Heart left ventricle (tissue), 16 donors: ENCODE results near the gene CRLF1. TPM values are rescaled to one million over a fixed set of nuclear protein-coding genes. Genes with fewer than 3 reads are reported as not detected.

Source experiments
- ATAC-seq, 4 donors: fragments of 200-7000 bp; cut with Tn5 transposase; one replicate each; pipeline ENCODE4 v1.9.1; 2020 to 2022; ENCODE audit warnings: moderate library complexity in 4 of 4, mild to moderate bottlenecking in 3 of 4, moderate number of reproducible peaks in 1 of 4
- DNase-seq, 5 donors: peaks; one replicate each; pipeline ENCODE4 v3.0.0-alpha.2; 2020
- H3K27ac ChIP-seq, 12 donors: fragments of 200-600 bp; sonication (generic) in 4 of 12; one replicate each; pipeline versions ENCODE4 v1.5.0 to v1.8.0; 2016 to 2022; ENCODE audit warnings: mild to moderate bottlenecking in 2 of 12
- H3K27me3 ChIP-seq, 9 donors: fragments of 200-600 bp; sonication (generic) in 2 of 9; one replicate each; pipeline versions ENCODE4 v1.5.1 to v1.8.0; 2016 to 2022; ENCODE audit warnings: mild to moderate bottlenecking in 3 of 9
- H3K36me3 ChIP-seq, 9 donors: fragments of 200-600 bp; sonication (generic) in 2 of 9; one replicate each; pipeline versions ENCODE4 v1.5.0 to v1.8.0; 2018 to 2022; ENCODE audit warnings: mild to moderate bottlenecking in 2 of 9
- H3K4me1 ChIP-seq, 12 donors: fragments of 200-600 bp; sonication (generic) in 4 of 12; one replicate each; pipeline versions ENCODE4 v1.5.0 to v1.8.0; 2016 to 2022; ENCODE audit warnings: mild to moderate bottlenecking in 3 of 12
- H3K4me3 ChIP-seq, 12 donors: fragments of 200-600 bp; sonication (generic) in 4 of 12; one replicate each; pipeline versions ENCODE4 v1.5.0 to v1.8.0; 2017 to 2022; ENCODE audit warnings: mild to moderate bottlenecking in 9 of 12, moderate library complexity in 4 of 12
- H3K9me3 ChIP-seq, 12 donors: fragments of 200-600 bp; sonication (generic) in 4 of 12; one replicate each; pipeline versions ENCODE4 v1.5.0 to v1.8.0; 2016 to 2022; ENCODE audit warnings: mild to moderate bottlenecking in 1 of 12
- POLR2A ChIP-seq, 2 donors: fragments of 450-650 bp; IDR thresholded peaks; one replicate each; pipeline ENCODE4 v1.6.1; 2017; ENCODE audit warnings: antibody characterized with exemption in 2 of 2, mild to moderate bottlenecking in 2 of 2, moderate library complexity in 2 of 2
- WGBS, 4 donors: extraction: QIAGEN DNeasy Blood & Tissue Kit in 2 of 4; methylation state at CpG; one replicate each; pipeline versions ENCODE4 v1.1.5 to v1.1.7; 2013 to 2018; 5-methylcytosine and 5-hydroxymethylcytosine counted together
- intact Hi-C, 10 donors: fragments of 100-400 bp; cut with DNase I; formaldehyde crosslinking; loops; one replicate each; pipeline versions ENCODE4 v1.11.1 to v1.14.2; 2022
- polyA plus RNA-seq, 2 donors: library from polyadenylated mRNA; stranded (reverse); fragments of 200-250 nt; gene quantifications; one replicate each; pipeline ENCODE4 v1.2.3, GENCODE V29; 2013
- total RNA-seq, 9 donors: library from RNA; depleted of rRNA in 2 of 9; stranded (reverse); fragments of >200 nt in 2 of 9; fragmentation: NEBNext Ultra II Directional in 3 of 9; extraction: Animal tissue kit (Norgen Biotek cat#: 25700) in 3 of 9; gene quantifications; one replicate each; pipeline versions ENCODE4 v1.1.0 to v1.2.4, GENCODE V29; 2016 to 2023
- TF ChIP-seq, protein P1 (sequence below), 12 donors: fragments of 200-600 bp; sonication (generic) in 4 of 12; IDR thresholded peaks; one replicate each; pipeline versions ENCODE4 v1.5.0 to v1.8.0; 2018 to 2022; ENCODE audit warnings: antibody characterized with exemption in 12 of 12, mild to moderate bottlenecking in 5 of 12
- donor health status: ischemic (EF 13 %, LVEDD 7.1; RV severe dilation, severe dysfunction).
- donor health status: healthy with polysubstance abuse.
- donor health status: DM: no; HTN: yes; CAD: no.
- donor health status: DM: no; HTN: no; CAD: no.
- donor health status: ischemic (EF 25% LVEDD 6.9; RV normal size, moderate dysfunction).
- donor health status: ischemic (EF 25% LVEDD 5.7; RV mildly dilated, moderate dysfunction).
- donor health status: healthy.
- donor health status: DM: yes; HTN: yes; CAD: no.
- donor health status: ischemic (EF 35%, LVEDD 5.7; RV mildly dilated, moderate dysfunction).
- donor health status: nonischemic (EF 11% LVEDD 7.7; RV severe dilation, severe dysfunction).
- donor health status: DM: yes; HTN: yes; CAD: no.
- donor health status: PGD.
- donor health status: ischemic (EF 29% LVEDD 5.4; RV normal size, mild dysfunction).
- donor health status: nonischemic (EF 23%, LVEDD 6.1; RV moderate dilation, normal function).

Gene CRLF1
- total and polyA plus RNA-seq, 11 donors, result 2.8 to 64.0 (median 12.1) TPM

DNA sequence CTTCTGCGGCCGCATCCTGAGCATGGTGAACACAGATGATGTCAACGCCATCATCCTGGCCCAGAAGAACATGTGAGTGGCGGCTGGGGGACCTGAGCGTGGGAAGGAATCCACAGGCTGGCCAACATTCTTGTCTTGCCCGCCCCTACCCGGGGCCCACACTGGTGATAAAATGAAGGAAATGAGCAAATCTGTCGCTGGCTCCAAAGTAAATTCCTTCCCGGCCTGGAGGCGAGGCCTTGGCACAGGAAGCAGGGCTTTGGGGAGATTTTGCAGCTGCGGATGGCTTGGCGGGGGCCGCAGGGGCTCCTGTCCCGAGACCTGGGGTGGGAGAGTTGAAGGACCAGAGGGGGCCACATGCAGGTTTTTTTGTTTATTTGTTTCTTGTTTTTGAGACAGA lies 44.5 kb downstream of the CRLF1 start:
- H3K27ac ChIP-seq, result peak overlapping the region; percentile 40 to 87 (median 70)
- H3K4me1 ChIP-seq, result peaks cover 5 to 37% (median 22%) of the 10 kb centered on the region in 12 donors
- 45 to 62% (median 57%) methylated on average over 14 of the region's 14 CpGs for WGBS, 4 donors
- no peak for TF ChIP-seq POLR2A (IDR thresholded peaks at IDR 0.05)
- TF ChIP-seq, protein P1, sequence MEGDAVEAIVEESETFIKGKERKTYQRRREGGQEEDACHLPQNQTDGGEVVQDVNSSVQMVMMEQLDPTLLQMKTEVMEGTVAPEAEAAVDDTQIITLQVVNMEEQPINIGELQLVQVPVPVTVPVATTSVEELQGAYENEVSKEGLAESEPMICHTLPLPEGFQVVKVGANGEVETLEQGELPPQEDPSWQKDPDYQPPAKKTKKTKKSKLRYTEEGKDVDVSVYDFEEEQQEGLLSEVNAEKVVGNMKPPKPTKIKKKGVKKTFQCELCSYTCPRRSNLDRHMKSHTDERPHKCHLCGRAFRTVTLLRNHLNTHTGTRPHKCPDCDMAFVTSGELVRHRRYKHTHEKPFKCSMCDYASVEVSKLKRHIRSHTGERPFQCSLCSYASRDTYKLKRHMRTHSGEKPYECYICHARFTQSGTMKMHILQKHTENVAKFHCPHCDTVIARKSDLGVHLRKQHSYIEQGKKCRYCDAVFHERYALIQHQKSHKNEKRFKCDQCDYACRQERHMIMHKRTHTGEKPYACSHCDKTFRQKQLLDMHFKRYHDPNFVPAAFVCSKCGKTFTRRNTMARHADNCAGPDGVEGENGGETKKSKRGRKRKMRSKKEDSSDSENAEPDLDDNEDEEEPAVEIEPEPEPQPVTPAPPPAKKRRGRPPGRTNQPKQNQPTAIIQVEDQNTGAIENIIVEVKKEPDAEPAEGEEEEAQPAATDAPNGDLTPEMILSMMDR (IDR thresholded peaks at IDR 0.05), result no peak
- H3K9me3 ChIP-seq, result no peaks in the 10 kb centered on the region
- DNase-seq, result peak in 4 of 5 donors; percentile 57 to 79 (median 64)
- no peak overlapping the region for H3K4me3 ChIP-seq
- ATAC-seq, result peak in 3 of 4 donors; percentile 23 to 62 (median 59)
- intact Hi-C loops, result loop anchor here in 3 of 10 donors (5.0 to 10.0 kb wide), 2 partner anchors 90 to 97 kb away; no protein-coding TSS in a partner anchor
- no peaks in the 10 kb centered on the region for H3K27me3 ChIP-seq
- H3K36me3 ChIP-seq, result peaks cover 0 to 54% (median 45%) of the 10 kb centered on the region in 9 donors

DNA sequence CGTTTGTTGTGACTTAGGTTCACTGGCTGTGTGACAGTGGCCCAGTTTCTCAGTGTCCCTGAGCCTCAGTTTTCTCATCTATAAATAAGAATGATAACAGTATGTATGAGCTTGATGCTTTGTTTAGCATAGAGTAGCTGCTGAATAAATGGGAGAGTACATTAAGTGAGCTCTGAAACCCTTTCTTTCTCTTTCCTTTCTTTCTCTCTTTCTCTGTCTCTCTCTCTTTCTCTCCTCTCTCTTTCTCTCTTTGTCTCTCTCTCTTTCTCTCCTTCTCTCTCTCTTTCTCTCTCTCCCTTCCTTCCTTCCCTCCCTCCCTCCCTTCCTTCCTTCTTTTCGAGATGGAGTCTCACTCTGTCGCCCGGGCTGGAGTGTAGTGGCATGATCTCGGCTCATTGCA lies 46.9 kb downstream of the CRLF1 start:
- 46 to 63% (median 53%) methylated on average over 5 of the region's 5 CpGs for WGBS, 4 donors
- Histone ChIP-seq H3K4me1 (peaks cover 5 to 38% (median 22%) of the 10 kb centered on the region in 12 donors), H3K9me3 (no peaks in the 10 kb centered on the region), H3K27me3 (no peaks in the 10 kb centered on the region), H3K27ac (peak overlapping the region in 3 of 12 donors; percentile 1 to 42 (median 9)), H3K36me3 (peaks cover 0 to 30% (median 21%) of the 10 kb centered on the region in 9 donors), H3K4me3 (no peak overlapping the region)
- DNase-seq (no peak), ATAC-seq (no peak)
- intact Hi-C loops, result loop anchor here in 6 of 10 donors (5.0 to 10.0 kb wide), 5 partner anchors 37 to 97 kb away; partner anchors contain the start of gene ELL (in 3 of the 6)
- TF ChIP-seq POLR2A (IDR thresholded peaks at IDR 0.05), result no peak
- TF ChIP-seq, protein P1 (IDR thresholded peaks at IDR 0.05), result no peak

DNA sequence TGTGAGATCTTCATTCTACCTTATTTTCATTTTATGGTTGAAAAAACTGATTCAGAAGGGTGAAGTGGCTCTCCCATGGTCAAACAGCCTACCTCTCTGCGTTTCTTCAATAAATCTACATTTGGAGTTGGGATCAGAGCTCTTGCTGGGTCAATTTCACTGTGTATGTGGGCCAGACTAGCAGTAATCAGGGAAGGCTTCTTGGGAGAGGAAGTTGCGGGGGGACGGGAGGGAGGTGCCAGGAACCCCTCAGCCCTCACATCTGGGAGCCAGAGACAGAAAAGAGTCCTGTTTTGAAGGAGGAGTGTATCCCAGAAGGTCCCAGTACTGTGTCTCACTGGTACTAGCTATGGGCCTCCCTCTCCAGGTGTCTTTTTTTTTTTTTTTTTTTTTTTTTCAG lies 48.0 kb downstream of the CRLF1 start:
- 61 to 69% (median 64%) methylated on average over 3 of the region's 3 CpGs for WGBS, 4 donors
- intact Hi-C loops, result loop anchor here in 4 of 10 donors (5.0 to 10.0 kb wide), 3 partner anchors 36 to 96 kb away; partner anchors contain the start of gene ELL (in 3 of the 4)
- H3K4me1 ChIP-seq, result peaks cover 5 to 38% (median 22%) of the 10 kb centered on the region in 12 donors

DNA sequence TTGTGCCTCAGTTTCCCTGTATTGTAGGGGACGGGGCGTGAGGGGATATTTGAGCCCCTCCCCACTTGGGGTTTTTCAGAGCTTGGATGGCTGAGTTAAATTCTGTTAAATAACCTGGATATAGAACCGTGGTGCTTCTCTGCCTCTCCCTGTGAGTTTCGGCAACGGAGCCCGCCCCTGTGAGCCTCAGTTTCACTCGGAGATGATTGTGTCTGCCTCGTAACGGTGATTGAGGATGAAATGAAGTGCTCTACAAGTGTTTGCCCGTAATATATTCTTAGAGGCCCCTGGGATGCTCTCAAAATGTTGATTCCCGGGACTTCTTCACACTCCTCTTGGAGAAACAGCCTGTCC lies 48.4 kb downstream of the CRLF1 start:
- WGBS, 4 donors, result 4 to 8% (median 6%) methylated on average over 11 of the region's 11 CpGs
- Histone ChIP-seq H3K27ac (peak overlapping the region; percentile 64 to 99 (median 96)), H3K9me3 (no peaks in the 10 kb centered on the region), H3K27me3 (no peaks in the 10 kb centered on the region), H3K4me3 (peak overlapping the region; percentile 64 to 99 (median 92)), H3K36me3 (peaks cover 0 to 15% (median 7%) of the 10 kb centered on the region in 9 donors), H3K4me1 (peaks cover 5 to 38% (median 22%) of the 10 kb centered on the region in 12 donors)
- intact Hi-C loops, result loop anchor here in 4 of 10 donors (5.0 to 10.0 kb wide), 3 partner anchors 36 to 96 kb away; partner anchors contain the start of gene ELL (in 3 of the 4)
- no peak for ATAC-seq
- TF ChIP-seq POLR2A (IDR thresholded peaks at IDR 0.05), result no peak
- TF ChIP-seq, protein P1 (IDR thresholded peaks at IDR 0.05), result no peak
- DNase-seq, result no peak

More for the DNA sequence above, 48.0 kb downstream of the CRLF1 start:
- TF ChIP-seq, protein P1 (IDR thresholded peaks at IDR 0.05), result no peak
- TF ChIP-seq POLR2A (IDR thresholded peaks at IDR 0.05), result no peak
- Histone ChIP-seq H3K36me3 (peaks cover 0 to 20% (median 11%) of the 10 kb centered on the region in 9 donors), H3K9me3 (no peaks in the 10 kb centered on the region), H3K4me3 (peak overlapping the region in 11 of 12 donors; percentile 64 to 99 (median 92)), H3K27me3 (no peaks in the 10 kb centered on the region), H3K27ac (peak overlapping the region in 11 of 12 donors; percentile 92 to 99 (median 96))
- DNase-seq, result no peak
- no peak for ATAC-seq
